HUES48 (cell line): Measurements from ENCODE around the gene TSPAN32.

ENCODE experiments used
- H3K27ac ChIP-seq: one replicate; pipeline ENCODE4 v1.7.0; 2013; ENCODE audit warnings: low read depth, low read length, inconsistent platforms
- H3K27me3 ChIP-seq: 2 replicates; pipeline ENCODE4 v1.6.1; 2013; ENCODE audit warnings: mild to moderate bottlenecking, low read length; ENCODE audit not compliant: control insufficient read depth, insufficient read depth
- H3K36me3 ChIP-seq: 2 replicates; pipeline ENCODE4 v1.6.1; 2013; ENCODE audit warnings: low read length; ENCODE audit not compliant: control insufficient read depth, insufficient read depth
- H3K4me1 ChIP-seq: 2 replicates; pipeline ENCODE4 v1.6.1; 2013; ENCODE audit warnings: mild to moderate bottlenecking, low read length; ENCODE audit not compliant: control insufficient read depth, insufficient read depth
- H3K4me3 ChIP-seq: 2 replicates; pipeline ENCODE4 v1.5.1; 2013; ENCODE audit warnings: mild to moderate bottlenecking, low read depth, low read length
- H3K9ac ChIP-seq: 2 replicates; pipeline ENCODE4 v1.6.1; 2013; ENCODE audit warnings: mild to moderate bottlenecking, low read depth, low read length, moderate library complexity
- H3K9me3 ChIP-seq: 2 replicates; pipeline ENCODE4 v1.6.1; 2013; ENCODE audit warnings: low read length; ENCODE audit not compliant: control insufficient read depth, insufficient read depth

Gene TSPAN32

GRCh38 chr11:2268729-2269600 lies 32.8 kb upstream of the TSPAN32 start:
- H3K27me3 ChIP-seq = peaks cover 97% of the 10 kb centered on the region
- H3K9me3 ChIP-seq = no peaks in the 10 kb centered on the region
- H3K9ac ChIP-seq = no peak overlapping the region
- H3K4me3 ChIP-seq = peak overlapping the region; percentile 59
- no peaks in the 10 kb centered on the region for H3K36me3 ChIP-seq
- 0 out of 2 replicates have a peak, but pooled peaks cover 2% of the 10 kb centered on the region for H3K4me1 ChIP-seq
- H3K27ac ChIP-seq = no peak overlapping the region

GRCh38 chr11:2269601-2270321 lies 32.1 kb upstream of the TSPAN32 start:
- peak overlapping the region; percentile 59; the same call in 1 of the 2 replicates for H3K4me3 ChIP-seq
- 0 out of 2 replicates have a peak, but pooled peaks cover 2% of the 10 kb centered on the region for H3K4me1 ChIP-seq
- peaks cover 93% of the 10 kb centered on the region for H3K27me3 ChIP-seq
- no peak overlapping the region for H3K27ac ChIP-seq
- no peaks in the 10 kb centered on the region for H3K36me3 ChIP-seq
- no peak overlapping the region for H3K9ac ChIP-seq
- H3K9me3 ChIP-seq = no peaks in the 10 kb centered on the region

- no peaks in the 10 kb centered on the region for H3K36me3 ChIP-seq
- peaks cover 85% of the 10 kb centered on the region for H3K27me3 ChIP-seq
- no peaks in the 10 kb centered on the region for H3K9me3 ChIP-seq
- no peak within 1 kb of the TSS for H3K9ac ChIP-seq
- H3K27ac ChIP-seq = no peak within 1 kb of the TSS
- H3K4me1 ChIP-seq = 0 out of 2 replicates have a peak, but pooled peaks cover 2% of the 10 kb centered on the region
- H3K4me3 ChIP-seq = peak within 1 kb of the TSS; percentile 59
Measured at GRCh38 chr11:2270322-2271076, 31.3 kb upstream of the TSPAN32 start, which contains the start of gene ASCL2. Gene ASCL2 (minus strand): TSS chr11:2270588. CDS start chr11:2270332, 256 bp downstream.

- Histone ChIP-seq H3K27ac (no peak overlapping the region), H3K36me3 (no peaks in the 10 kb centered on the region), H3K9me3 (no peaks in the 10 kb centered on the region), H3K4me3 (peak overlapping the region; percentile 54), H3K9ac (no peak overlapping the region), H3K4me1 (0 out of 2 replicates have a peak, but pooled peaks cover 2% of the 10 kb centered on the region), H3K27me3 (peaks cover 84% of the 10 kb centered on the region)
Measured at GRCh38 chr11:2271077-2271326, 30.8 kb upstream of the TSPAN32 start.

GRCh38 chr11:2271327-2272227 lies 30.2 kb upstream of the TSPAN32 start:
- H3K4me1 ChIP-seq = 0 out of 2 replicates have a peak, but pooled peaks cover 2% of the 10 kb centered on the region
- peaks cover 82% of the 10 kb centered on the region for H3K27me3 ChIP-seq
- H3K4me3 ChIP-seq = peak overlapping the region; percentile 54; the same call in 1 of the 2 replicates
- no peaks in the 10 kb centered on the region for H3K36me3 ChIP-seq
- H3K9ac ChIP-seq = no peak overlapping the region
- H3K27ac ChIP-seq = no peak overlapping the region
- no peaks in the 10 kb centered on the region for H3K9me3 ChIP-seq

GRCh38 chr11:2272228-2272945 lies 29.4 kb upstream of the TSPAN32 start:
- Histone ChIP-seq H3K27me3 (peaks cover 76% of the 10 kb centered on the region), H3K9ac (no peak overlapping the region), H3K36me3 (no peaks in the 10 kb centered on the region), H3K4me1 (peaks cover 7% of the 10 kb centered on the region), H3K27ac (no peak overlapping the region), H3K4me3 (no peak overlapping the region), H3K9me3 (no peaks in the 10 kb centered on the region)

- Histone ChIP-seq H3K4me1 (peaks cover 12% of the 10 kb centered on the region), H3K9me3 (no peaks in the 10 kb centered on the region), H3K36me3 (no peaks in the 10 kb centered on the region), H3K9ac (no peak overlapping the region), H3K4me3 (no peak overlapping the region), H3K27me3 (peaks cover 71% of the 10 kb centered on the region), H3K27ac (no peak overlapping the region)
Measured at GRCh38 chr11:2272946-2273280, 28.9 kb upstream of the TSPAN32 start.

- Histone ChIP-seq H3K4me3 (no peak overlapping the region), H3K9me3 (no peaks in the 10 kb centered on the region), H3K4me1 (peaks cover 15% of the 10 kb centered on the region), H3K27ac (no peak overlapping the region), H3K9ac (no peak overlapping the region), H3K36me3 (no peaks in the 10 kb centered on the region), H3K27me3 (peaks cover 67% of the 10 kb centered on the region)
Measured at GRCh38 chr11:2273311-2273710, 28.5 kb upstream of the TSPAN32 start.

- H3K27ac ChIP-seq = no peak overlapping the region
- no peaks in the 10 kb centered on the region for H3K9me3 ChIP-seq
- H3K4me1 ChIP-seq = peaks cover 15% of the 10 kb centered on the region
- peaks cover 62% of the 10 kb centered on the region for H3K27me3 ChIP-seq
- no peaks in the 10 kb centered on the region for H3K36me3 ChIP-seq
- H3K4me3 ChIP-seq = no peak overlapping the region
- H3K9ac ChIP-seq = no peak overlapping the region
Measured at GRCh38 chr11:2273771-2274170, 28.0 kb upstream of the TSPAN32 start.
